Sigmoid colon (tissue), 3 donors: ENCODE results near the gene NOC2L.

Experiments used
- POLR2A ChIP-seq, 2 donors: fragments of 450-650 bp; IDR thresholded peaks; one replicate each; pipeline ENCODE4 v1.6.1; 2016; ENCODE audit warnings: antibody characterized with exemption in 2 of 2, mild to moderate bottlenecking in 2 of 2, moderate library complexity in 2 of 2
- TF ChIP-seq, protein P1 (sequence below), 4 experiments: fragments of 450-650 bp in 3 of 4; fragments of 200-600 bp in 1 of 4; IDR thresholded peaks; one replicate each; pipeline ENCODE4 v1.5.1; 2016 to 2019; ENCODE audit warnings: antibody characterized with exemption in 4 of 4, mild to moderate bottlenecking in 3 of 4, moderate library complexity in 2 of 4

DNA sequence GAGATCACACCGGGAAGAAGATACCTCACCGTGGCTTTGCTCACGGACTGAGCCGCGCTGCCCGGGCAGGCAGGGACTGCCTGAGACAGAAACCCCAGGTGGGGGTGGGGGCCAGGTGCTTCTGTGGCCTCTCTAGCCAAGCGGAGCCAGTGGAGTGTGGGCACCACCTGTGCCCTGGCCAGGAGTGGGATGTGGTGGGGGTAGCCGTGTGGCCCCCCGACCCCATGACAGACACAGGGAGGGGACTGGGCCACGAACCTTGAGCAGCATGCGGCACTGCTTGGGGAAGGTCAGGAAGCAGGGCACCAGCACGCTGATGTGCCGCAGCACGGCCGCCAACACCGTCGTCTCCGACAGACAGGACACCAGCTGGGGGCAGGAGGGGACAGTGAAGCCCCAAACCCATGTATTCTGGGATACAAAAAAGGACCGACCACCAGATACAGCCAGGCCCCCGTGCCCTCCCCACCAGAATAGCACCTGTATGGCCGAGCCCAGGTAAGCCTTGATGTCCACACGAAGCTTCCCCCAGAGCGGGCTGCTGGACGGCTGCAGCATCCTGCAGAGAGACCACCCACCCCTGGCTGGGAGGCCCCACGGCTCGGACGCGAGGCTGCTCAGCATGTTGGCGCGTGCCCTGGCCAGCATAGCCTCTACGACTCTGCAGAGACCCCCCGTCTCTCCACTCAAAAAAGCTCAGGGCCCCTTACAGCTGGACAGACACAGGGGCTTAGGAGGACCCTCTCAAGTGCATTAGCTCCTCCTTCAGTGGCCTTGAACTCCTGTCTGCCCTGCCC, 5.3 kb downstream of the NOC2L start:
- TF ChIP-seq, protein P1, sequence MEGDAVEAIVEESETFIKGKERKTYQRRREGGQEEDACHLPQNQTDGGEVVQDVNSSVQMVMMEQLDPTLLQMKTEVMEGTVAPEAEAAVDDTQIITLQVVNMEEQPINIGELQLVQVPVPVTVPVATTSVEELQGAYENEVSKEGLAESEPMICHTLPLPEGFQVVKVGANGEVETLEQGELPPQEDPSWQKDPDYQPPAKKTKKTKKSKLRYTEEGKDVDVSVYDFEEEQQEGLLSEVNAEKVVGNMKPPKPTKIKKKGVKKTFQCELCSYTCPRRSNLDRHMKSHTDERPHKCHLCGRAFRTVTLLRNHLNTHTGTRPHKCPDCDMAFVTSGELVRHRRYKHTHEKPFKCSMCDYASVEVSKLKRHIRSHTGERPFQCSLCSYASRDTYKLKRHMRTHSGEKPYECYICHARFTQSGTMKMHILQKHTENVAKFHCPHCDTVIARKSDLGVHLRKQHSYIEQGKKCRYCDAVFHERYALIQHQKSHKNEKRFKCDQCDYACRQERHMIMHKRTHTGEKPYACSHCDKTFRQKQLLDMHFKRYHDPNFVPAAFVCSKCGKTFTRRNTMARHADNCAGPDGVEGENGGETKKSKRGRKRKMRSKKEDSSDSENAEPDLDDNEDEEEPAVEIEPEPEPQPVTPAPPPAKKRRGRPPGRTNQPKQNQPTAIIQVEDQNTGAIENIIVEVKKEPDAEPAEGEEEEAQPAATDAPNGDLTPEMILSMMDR (IDR thresholded peaks at IDR 0.05), result no peak
- TF ChIP-seq POLR2A (IDR thresholded peaks at IDR 0.05), result no peak
